Raji (cell line): Measurements from ENCODE around the gene TCF3.

Source experiments
- POLR2A ChIP-seq: IDR thresholded peaks from 2 replicates; pipeline ENCODE4 v1.6.1; 2011; ENCODE audit warnings: low read depth, low read length, control low read depth; ENCODE audit not compliant: insufficient read depth

The TCF3 gene

GRCh38 chr19:1624458-1624857, 28.0 kb downstream of the TCF3 start:
- no peak for TF ChIP-seq POLR2A

- no peak for TF ChIP-seq POLR2A
Measured at GRCh38 chr19:1622541-1622940, 29.9 kb downstream of the TCF3 start.

GRCh38 chr19:1622007-1622406, 30.4 kb downstream of the TCF3 start:
- TF ChIP-seq POLR2A: no peak

- no peak for TF ChIP-seq POLR2A
Measured at GRCh38 chr19:1621574-1621973, 30.8 kb downstream of the TCF3 start.

GRCh38 chr19:1621021-1621420, 31.4 kb downstream of the TCF3 start:
- TF ChIP-seq POLR2A: no peak

- TF ChIP-seq POLR2A: no peak
Measured at GRCh38 chr19:1620502-1620901, 31.9 kb downstream of the TCF3 start.

GRCh38 chr19:1619703-1620102, 32.7 kb downstream of the TCF3 start:
- TF ChIP-seq POLR2A: no peak

- no peak for TF ChIP-seq POLR2A
Measured at GRCh38 chr19:1619094-1619439, 33.3 kb downstream of the TCF3 start.

GRCh38 chr19:1618157-1619093, 34.0 kb downstream of the TCF3 start:
- no peak for TF ChIP-seq POLR2A

GRCh38 chr19:1616875-1617274, 35.5 kb downstream of the TCF3 start:
- no peak for TF ChIP-seq POLR2A

- no peak for TF ChIP-seq POLR2A
Measured at GRCh38 chr19:1616396-1616795, 36.0 kb downstream of the TCF3 start.

GRCh38 chr19:1615156-1615765, 37.2 kb downstream of the TCF3 start:
- no peak for TF ChIP-seq POLR2A

- TF ChIP-seq POLR2A: no peak
Measured at GRCh38 chr19:1613808-1614570, 38.4 kb downstream of the TCF3 start.

GRCh38 chr19:1613146-1613545, 39.3 kb downstream of the TCF3 start:
- TF ChIP-seq POLR2A: no peak

GRCh38 chr19:1612114-1613086, 40.0 kb downstream of the TCF3 start:
- TF ChIP-seq POLR2A: no peak

GRCh38 chr19:1611353-1611752, 41.1 kb downstream of the TCF3 start:
- no peak for TF ChIP-seq POLR2A
